K562 (cell line): ENCODE measurements around the gene ILF2. TPM values are rescaled to one million over a fixed set of nuclear protein-coding genes. Genes with fewer than 3 reads are reported as not detected.
A peak's percentile ranks its signal among the peaks of the same experiment; 100 is the strongest.

ENCODE experiments used
- ATAC-seq: fragments of 200-7000 bp; cut with Tn5 transposase; 3 replicates; pipeline ENCODE4 v1.9.1; 2020; ENCODE audit warnings: moderate library complexity
- BruUV-seq: library from RNA; stranded (reverse); fragments of 400-500 nt; replicated peaks from 2 replicates; lab custom pipeline; 2021; lab: Mats Ljungman, UMichigan
- CTCF ChIA-PET: fragments of 300-600 bp; formaldehyde crosslinking; extraction: SDS; loops from one replicate; lab custom pipeline; 2021; ENCODE audit warnings: low intra/inter-chr PET ratio; lab: Yijun Ruan, JAX
- POLR2A ChIA-PET: fragments of 300-600, 350-650 bp; sonication (Branson Sonifier 250); formaldehyde crosslinking; extraction: SDS; loops from one replicate; lab custom pipeline; 2021; ENCODE audit warnings: antibody characterized with exemption, inconsistent platforms; lab: Yijun Ruan, JAX
- DNase-seq, 4 experiments: peaks; one replicate each; pipeline versions ENCODE4 v3.0.0 to v3.0.0-alpha.2; 2011 to 2018; ENCODE audit warnings: low spot score in 3 of 4, mixed read lengths in 3 of 4; ENCODE audit errors: extremely low read depth in 1 of 4
- FAIRE-seq: peaks from 2 replicates; lab custom pipeline; 2011; peaks lifted over from hg19 to GRCh38; lab: Jason Lieb, UNC
- H2AFZ ChIP-seq: 2 replicates; pipeline ENCODE4 v1.6.0; 2011; ENCODE audit warnings: low read depth, low read length, control low read depth, inconsistent platforms
- H3K27ac ChIP-seq: fragments of 200-600 bp; 3 replicates; pipeline ENCODE4 v1.8.0; 2011; ENCODE audit warnings: low read depth, mild to moderate bottlenecking, control low read depth, inconsistent platforms, low read length, moderate library complexity, mixed read lengths; ENCODE audit errors: extremely low read depth
- H3K27me3 ChIP-seq, 2 experiments: fragments of 300-600 bp in 1 of 2; 2 replicates in 1 of 2; 3 replicates in 1 of 2; pipeline versions ENCODE4 v1.6.0 to v1.8.0; 2011; ENCODE audit warnings: inconsistent platforms in 2 of 2, low read length in 2 of 2, mild to moderate bottlenecking in 1 of 2, mixed read lengths in 1 of 2, moderate library complexity in 1 of 2; ENCODE audit not compliant: control insufficient read depth in 2 of 2, insufficient read depth in 2 of 2
- H3K36me3 ChIP-seq: fragments of 300-600 bp; 3 replicates; pipeline ENCODE4 v1.8.0; 2011; ENCODE audit warnings: mild to moderate bottlenecking, low read length, inconsistent platforms; ENCODE audit not compliant: control insufficient read depth, insufficient read depth
- H3K4me1 ChIP-seq, 2 experiments: fragments of 200-600 bp in 1 of 2; replicated peaks in 1 of 2; 2 replicates in 1 of 2; 3 replicates in 1 of 2; pipeline versions ENCODE4 v1.5.1 to v1.8.0; 2011; ENCODE audit warnings: inconsistent platforms in 2 of 2, low read length in 2 of 2, mild to moderate bottlenecking in 1 of 2, mixed read lengths in 1 of 2, moderate library complexity in 1 of 2; ENCODE audit not compliant: control insufficient read depth in 2 of 2, insufficient read depth in 2 of 2
- H3K4me2 ChIP-seq: 2 replicates; pipeline ENCODE4 v1.6.1; 2011; ENCODE audit warnings: low read length, control low read depth, inconsistent platforms, mixed read lengths; ENCODE audit not compliant: insufficient read depth
- H3K4me3 ChIP-seq: fragments of 200-600 bp; sonication (generic), shearing (Covaris generic); 2 replicates; pipeline ENCODE4 v1.5.1; 2016; ENCODE audit warnings: control low read depth, inconsistent platforms
- H3K79me2 ChIP-seq: fragments of 200-600 bp; 3 replicates; pipeline ENCODE4 v1.8.0; 2011; ENCODE audit warnings: low read length, inconsistent platforms; ENCODE audit not compliant: control insufficient read depth, insufficient read depth
- H3K9ac ChIP-seq, 2 experiments: 2 replicates each; pipeline versions ENCODE4 v1.6.0 to v1.6.1; 2011; ENCODE audit warnings: low read depth in 2 of 2, low read length in 2 of 2, control low read depth in 1 of 2, inconsistent platforms in 1 of 2, mild to moderate bottlenecking in 1 of 2, mixed read lengths in 1 of 2; ENCODE audit not compliant: insufficient read depth in 1 of 2
- H3K9me1 ChIP-seq: one replicate; pipeline ENCODE4 v1.6.0; 2011; ENCODE audit warnings: inconsistent platforms, mild to moderate bottlenecking, low read length, moderate library complexity; ENCODE audit not compliant: control insufficient read depth, insufficient read depth
- H3K9me3 ChIP-seq: replicated peaks from 2 replicates; pipeline ENCODE4 v1.5.1; 2011; ENCODE audit warnings: low read depth, low read length, inconsistent platforms; ENCODE audit not compliant: control insufficient read depth, insufficient read depth
- H4K20me1 ChIP-seq: replicated peaks from 2 replicates; pipeline ENCODE4 v1.6.1; 2011; ENCODE audit warnings: low read length, inconsistent platforms, mixed read lengths; ENCODE audit not compliant: control insufficient read depth, insufficient read depth
- CEBPB ChIP-seq: fragments of 450-650 bp; IDR thresholded peaks from 2 replicates; pipeline ENCODE4 v1.6.1; 2016; ENCODE audit warnings: missing genetic modification characterization, missing compliant biosample characterization
- CEBPG ChIP-seq, 3 experiments: fragments of 200-800 bp in 1 of 3; sonication (Bioruptor generic) in 1 of 3; sonication (generic) in 1 of 3; formaldehyde crosslinking in 1 of 3; IDR thresholded peaks in 2 of 3; conservative IDR thresholded peaks in 1 of 3; 2 replicates each; pipeline versions ENCODE4 v1.6.1 to v1.8.0; 2016 to 2022; ENCODE audit warnings: missing compliant biosample characterization in 2 of 3, missing genetic modification characterization in 2 of 3, mild to moderate bottlenecking in 1 of 3, missing genetic modification reagents in 1 of 3
- DPF2 ChIP-seq: fragments of 450-650 bp; IDR thresholded peaks from 2 replicates; pipeline ENCODE4 v1.6.1; 2016
- KAT2B ChIP-seq: IDR thresholded peaks from one replicate; pipeline ENCODE4 v1.6.1; 2012; ENCODE audit warnings: low read depth, mild to moderate bottlenecking, control low read depth, inconsistent platforms, low read length, moderate library complexity
- SIN3B ChIP-seq: fragments of 450-650 bp; IDR thresholded peaks from 2 replicates; pipeline ENCODE4 v1.6.1; 2017; ENCODE audit warnings: low read depth, mild to moderate bottlenecking, moderate library complexity
- SMAD1 ChIP-seq: fragments of 150-350 bp; IDR thresholded peaks from 2 replicates; pipeline ENCODE4 v1.6.1; 2014; ENCODE audit warnings: low read length, low read depth; ENCODE audit not compliant: partially characterized antibody
- ZFP1 ChIP-seq: fragments of 450-650 bp; formaldehyde crosslinking; IDR thresholded peaks from 2 replicates; pipeline ENCODE4 v1.4.0; 2020; ENCODE audit warnings: mild to moderate bottlenecking, mixed read lengths
- ZNF174 ChIP-seq: fragments of 250-450 bp; sonication (Bioruptor Pico); IDR thresholded peaks from 2 replicates; pipeline ENCODE4 v1.4.0; 2020; ENCODE audit warnings: mild to moderate bottlenecking
- ZNF589 ChIP-seq: fragments of 200-800 bp; sonication (Bioruptor generic); IDR thresholded peaks from 2 replicates; pipeline ENCODE4 v1.6.1; 2016; ENCODE audit warnings: low read depth, missing genetic modification characterization, missing compliant biosample characterization
- ZNF79 ChIP-seq: fragments of 250-450 bp; sonication (Bioruptor Pico); IDR thresholded peaks from 2 replicates; pipeline ENCODE4 v1.4.0; 2020; ENCODE audit warnings: low read depth, mild to moderate bottlenecking, moderate library complexity
- WGBS: fragments of 100-300 bp; shearing (Covaris generic); methylation state at CpG from one replicate; pipeline ENCODE4 v1.1.6; 2016; ENCODE audit warnings: low coverage, mixed read lengths; ENCODE audit not compliant: insufficient coverage; ENCODE audit errors: missing lambda C conversion rate; 5-methylcytosine and 5-hydroxymethylcytosine counted together
- in situ Hi-C: fragments of 300-500 bp; cut with MboI; formaldehyde crosslinking; loops from 4 replicates; pipeline ENCODE4 v1.15.0; 2018; ENCODE audit warnings: inconsistent platforms, mixed read lengths
- intact Hi-C: fragments of 100-400 bp; cut with micrococcal nuclease; formaldehyde crosslinking; loops from 2 replicates; pipeline ENCODE4 v1.14.2; 2022
- polyA plus RNA-seq, 8 experiments: library from polyadenylated mRNA; depleted of rRNA in 4 of 8; stranded (reverse) in 5 of 8; unstranded in 3 of 8; fragments of >200 nt; fragmentation: Nextera tagmentation in 2 of 8; fragmentation: Illumina TruSeq in 1 of 8; extraction: Ambion mirVana in 2 of 8; extraction: Trizol in 1 of 8; gene quantifications; 2 replicates each; pipeline versions ENCODE4 v1.2.1 to v1.2.3, GENCODE V29; 2011 to 2014; ENCODE audit warnings: inconsistent platforms in 1 of 8, missing spikeins in 1 of 8
- total RNA-seq, 7 experiments: library from RNA; depleted of rRNA in 6 of 7; stranded (reverse); fragments of >200 nt in 6 of 7; fragmentation: Illumina TruSeq in 2 of 7; extraction: Trizol in 2 of 7; gene quantifications; 2 replicates each; pipeline versions ENCODE4 v1.2.1 to v1.2.3, GENCODE V29; 2011 to 2021; ENCODE audit warnings: low replicate concordance in 1 of 7
- TF ChIP-seq, protein P1 (sequence below): sonication (generic); formaldehyde crosslinking; IDR thresholded peaks from 2 replicates; pipeline ENCODE4 v1.5.0; 2020; ENCODE audit warnings: missing genetic modification reagents
- TF ChIP-seq, protein P2 (sequence below): sonication (generic); formaldehyde crosslinking; IDR thresholded peaks from 2 replicates; pipeline ENCODE4 v1.8.0; 2022; ENCODE audit warnings: missing genetic modification reagents, mild to moderate bottlenecking, moderate library complexity, borderline replicate concordance
- TF ChIP-seq, protein P3 (sequence below): fragments of 450-650 bp; formaldehyde crosslinking; IDR thresholded peaks from 2 replicates; pipeline ENCODE4 v1.4.0; 2020; ENCODE audit warnings: mild to moderate bottlenecking, moderate library complexity
- TF ChIP-seq, protein P4 (sequence below): sonication (generic); formaldehyde crosslinking; IDR thresholded peaks from 2 replicates; pipeline ENCODE4 v1.8.1; 2023; ENCODE audit warnings: mild to moderate bottlenecking, missing genetic modification reagents

The ILF2 gene
- total and polyA plus RNA-seq, 9 of the 15 experiments (the other 6 are each of a cell fraction or from before 2014, with no cell fraction given): 282 to 726 (median 474) TPM

DNA sequence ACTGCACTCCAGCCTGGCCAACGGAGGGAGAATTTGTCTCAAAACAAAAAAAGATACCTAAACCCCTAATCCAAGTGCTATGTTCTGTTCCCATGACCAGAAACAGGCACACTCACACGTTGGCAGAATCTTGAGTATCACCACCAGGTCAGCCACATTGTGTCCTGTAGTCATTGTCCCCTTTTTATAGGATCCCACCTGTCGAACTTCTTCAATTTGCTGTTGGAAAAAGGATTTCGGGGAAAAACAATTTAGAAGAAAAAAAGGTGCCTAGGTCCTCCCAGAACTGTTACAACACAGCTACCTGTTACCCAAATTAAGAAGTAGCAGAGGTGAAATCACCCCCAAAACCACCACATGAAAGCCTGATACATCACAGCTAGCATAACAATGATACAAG, 3.4 kb downstream of the ILF2 start (continued):
- no peak for TF ChIP-seq ZNF79 (CRISPR knock-in tag)
- TF ChIP-seq, protein P1, sequence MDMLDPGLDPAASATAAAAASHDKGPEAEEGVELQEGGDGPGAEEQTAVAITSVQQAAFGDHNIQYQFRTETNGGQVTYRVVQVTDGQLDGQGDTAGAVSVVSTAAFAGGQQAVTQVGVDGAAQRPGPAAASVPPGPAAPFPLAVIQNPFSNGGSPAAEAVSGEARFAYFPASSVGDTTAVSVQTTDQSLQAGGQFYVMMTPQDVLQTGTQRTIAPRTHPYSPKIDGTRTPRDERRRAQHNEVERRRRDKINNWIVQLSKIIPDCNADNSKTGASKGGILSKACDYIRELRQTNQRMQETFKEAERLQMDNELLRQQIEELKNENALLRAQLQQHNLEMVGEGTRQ: no peak
- no peak for TF ChIP-seq SMAD1
- TF ChIP-seq ZNF589 (CRISPR knock-in tag): no peak

DNA sequence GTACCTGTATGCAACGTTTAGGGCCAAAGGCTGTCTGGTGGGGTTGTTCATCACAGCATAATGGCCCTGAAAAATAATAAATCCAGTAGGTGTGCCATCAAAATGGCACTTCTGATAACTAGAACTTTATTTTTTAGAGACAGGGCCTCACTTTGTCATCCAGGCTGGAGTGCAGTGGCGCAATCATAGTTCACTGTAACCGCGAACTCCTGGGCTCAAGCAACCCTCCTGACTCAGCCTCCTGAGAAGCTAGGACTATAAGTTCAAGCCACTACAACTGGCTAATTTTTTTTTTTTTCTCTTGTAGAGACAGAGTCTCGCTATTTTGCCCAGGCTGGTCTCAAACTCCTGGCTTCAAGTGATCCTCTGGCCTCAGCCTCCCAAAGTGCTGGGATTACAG, 7.6 kb downstream of the ILF2 start:
- Histone ChIP-seq H3K4me1 (peaks cover 2 to 12% of the 10 kb centered on the region in 2 experiments; a peak in 4 of 5 replicates), H3K27ac (no peak overlapping the region), H3K36me3 (peaks cover 78% of the 10 kb centered on the region), H3K4me2 (no peak overlapping the region), H3K9me1 (no peaks in the 10 kb centered on the region), H3K79me2 (peaks cover 24% of the 10 kb centered on the region), H3K4me3 (no peak overlapping the region), H3K9me3 (no peaks in the 10 kb centered on the region), H4K20me1 (no peaks in the 10 kb centered on the region), H3K27me3 (no peaks in the 10 kb centered on the region), H3K9ac (no peak overlapping the region), H2AFZ (no peak overlapping the region)
- in situ Hi-C loops (no loop called here), intact Hi-C loops (no loop called here)
- no TSS peak for BruUV-seq
- ChIA-PET CTCF (no interaction called here), POLR2A (interaction anchor here (0.7 to 6.1 kb wide), 3 partner anchors 14 to 689 kb away, joined by 3 to 51 read pairs (median 3); no protein-coding TSS in a partner anchor)
- FAIRE-seq: no peak
- 74% methylated on average over 5 of the region's 5 CpGs for WGBS
- no peak for DNase-seq
- ATAC-seq: no peak
- no peak for TF ChIP-seq CEBPG (CRISPR knock-in tag; IDR thresholded peaks at IDR 0.05)
- 0 out of 4 replicates have a peak, but pooled peaks of 1 of the 2 experiments have one; percentile 36 for TF ChIP-seq CEBPG (tag; conservative IDR thresholded peaks at IDR 0.05 in 1 of 2, IDR thresholded peaks at IDR 0.05 in 1 of 2)
- TF ChIP-seq, protein P2, sequence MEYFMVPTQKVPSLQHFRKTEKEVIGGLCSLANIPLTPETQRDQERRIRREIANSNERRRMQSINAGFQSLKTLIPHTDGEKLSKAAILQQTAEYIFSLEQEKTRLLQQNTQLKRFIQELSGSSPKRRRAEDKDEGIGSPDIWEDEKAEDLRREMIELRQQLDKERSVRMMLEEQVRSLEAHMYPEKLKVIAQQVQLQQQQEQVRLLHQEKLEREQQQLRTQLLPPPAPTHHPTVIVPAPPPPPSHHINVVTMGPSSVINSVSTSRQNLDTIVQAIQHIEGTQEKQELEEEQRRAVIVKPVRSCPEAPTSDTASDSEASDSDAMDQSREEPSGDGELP (CRISPR knock-in tag): no peak
- TF ChIP-seq SIN3B: no peak
- TF ChIP-seq, protein P3, sequence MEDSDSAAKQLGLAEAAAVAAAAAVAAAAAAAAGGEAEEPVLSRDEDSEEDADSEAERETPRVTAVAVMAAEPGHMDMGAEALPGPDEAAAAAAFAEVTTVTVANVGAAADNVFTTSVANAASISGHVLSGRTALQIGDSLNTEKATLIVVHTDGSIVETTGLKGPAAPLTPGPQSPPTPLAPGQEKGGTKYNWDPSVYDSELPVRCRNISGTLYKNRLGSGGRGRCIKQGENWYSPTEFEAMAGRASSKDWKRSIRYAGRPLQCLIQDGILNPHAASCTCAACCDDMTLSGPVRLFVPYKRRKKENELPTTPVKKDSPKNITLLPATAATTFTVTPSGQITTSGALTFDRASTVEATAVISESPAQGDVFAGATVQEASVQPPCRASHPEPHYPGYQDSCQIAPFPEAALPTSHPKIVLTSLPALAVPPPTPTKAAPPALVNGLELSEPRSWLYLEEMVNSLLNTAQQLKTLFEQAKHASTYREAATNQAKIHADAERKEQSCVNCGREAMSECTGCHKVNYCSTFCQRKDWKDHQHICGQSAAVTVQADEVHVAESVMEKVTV (CRISPR knock-in tag): no peak
- TF ChIP-seq CEBPB (tag): peak; percentile 56
- no peak for TF ChIP-seq ZNF174 (CRISPR knock-in tag)
- TF ChIP-seq ZFP1 (CRISPR knock-in tag): no peak
- TF ChIP-seq, protein P1: no peak
- no peak for TF ChIP-seq KAT2B
- no peak for TF ChIP-seq DPF2
- TF ChIP-seq, protein P4, sequence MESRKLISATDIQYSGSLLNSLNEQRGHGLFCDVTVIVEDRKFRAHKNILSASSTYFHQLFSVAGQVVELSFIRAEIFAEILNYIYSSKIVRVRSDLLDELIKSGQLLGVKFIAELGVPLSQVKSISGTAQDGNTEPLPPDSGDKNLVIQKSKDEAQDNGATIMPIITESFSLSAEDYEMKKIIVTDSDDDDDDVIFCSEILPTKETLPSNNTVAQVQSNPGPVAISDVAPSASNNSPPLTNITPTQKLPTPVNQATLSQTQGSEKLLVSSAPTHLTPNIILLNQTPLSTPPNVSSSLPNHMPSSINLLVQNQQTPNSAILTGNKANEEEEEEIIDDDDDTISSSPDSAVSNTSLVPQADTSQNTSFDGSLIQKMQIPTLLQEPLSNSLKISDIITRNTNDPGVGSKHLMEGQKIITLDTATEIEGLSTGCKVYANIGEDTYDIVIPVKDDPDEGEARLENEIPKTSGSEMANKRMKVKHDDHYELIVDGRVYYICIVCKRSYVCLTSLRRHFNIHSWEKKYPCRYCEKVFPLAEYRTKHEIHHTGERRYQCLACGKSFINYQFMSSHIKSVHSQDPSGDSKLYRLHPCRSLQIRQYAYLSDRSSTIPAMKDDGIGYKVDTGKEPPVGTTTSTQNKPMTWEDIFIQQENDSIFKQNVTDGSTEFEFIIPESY: 0 out of 2 replicates have a peak, but pooled peaks have one; percentile 50
